OCI-LY1 (cell line): ENCODE results near the gene FBXO4.

Source experiments
- H2AFZ ChIP-seq: fragments of 200-600 bp; sonication (generic), shearing (Covaris generic); 2 replicates; pipeline ENCODE4 v1.6.0; 2014; ENCODE audit warnings: antibody characterized with exemption, mild to moderate bottlenecking, low read length
- H3F3A ChIP-seq: fragments of 200-600 bp; sonication (generic), shearing (Covaris generic); 2 replicates; pipeline ENCODE4 v1.6.0; 2014; ENCODE audit warnings: mild to moderate bottlenecking, antibody characterized with exemption, low read length, moderate library complexity; ENCODE audit not compliant: insufficient read depth
- H3K27ac ChIP-seq: fragments of 200-600 bp; sonication (generic); 2 replicates; pipeline ENCODE4 v1.5.1; 2014; ENCODE audit warnings: low read length, mixed run types, mild to moderate bottlenecking, low read depth; ENCODE audit not compliant: poor library complexity, severe bottlenecking
- H3K27me3 ChIP-seq: fragments of 200-600 bp; sonication (generic); 2 replicates; pipeline ENCODE4 v1.6.0; 2014; ENCODE audit warnings: antibody characterized with exemption, mild to moderate bottlenecking, low read length, moderate library complexity; ENCODE audit not compliant: insufficient read depth
- H3K36me3 ChIP-seq: fragments of 200-600 bp; sonication (generic); 2 replicates; pipeline ENCODE4 v1.6.1; 2014; ENCODE audit warnings: mild to moderate bottlenecking, antibody characterized with exemption, low read length, moderate library complexity, mixed read lengths; ENCODE audit not compliant: insufficient read depth
- H3K4me1 ChIP-seq: fragments of 200-600 bp; sonication (generic); 2 replicates; pipeline ENCODE4 v1.5.1; 2014; ENCODE audit warnings: mild to moderate bottlenecking, low read length, moderate library complexity; ENCODE audit not compliant: insufficient read depth, severe bottlenecking
- H3K4me2 ChIP-seq: fragments of 200-600 bp; sonication (generic), shearing (Covaris generic); 2 replicates; pipeline ENCODE4 v1.6.1; 2014; ENCODE audit warnings: low read length
- H3K4me3 ChIP-seq: fragments of 200-600 bp; sonication (generic); 2 replicates; pipeline ENCODE4 v1.5.1; 2014; ENCODE audit warnings: low read length, low read depth, mild to moderate bottlenecking, mixed read lengths; ENCODE audit not compliant: poor library complexity, severe bottlenecking
- H3K79me2 ChIP-seq: fragments of 200-600 bp; shearing (Covaris generic); 2 replicates; pipeline ENCODE4 v1.6.1; 2016; ENCODE audit warnings: mixed run types, low read length, mixed read lengths; ENCODE audit not compliant: insufficient read depth
- H3K9ac ChIP-seq: fragments of 200-600 bp; sonication (generic), shearing (Covaris generic); 2 replicates; pipeline ENCODE4 v1.6.1; 2014; ENCODE audit warnings: mild to moderate bottlenecking, low read length, mixed read lengths
- H3K9me2 ChIP-seq: fragments of 200-600 bp; sonication (generic), shearing (Covaris generic); 2 replicates; pipeline ENCODE4 v1.6.1; 2014; ENCODE audit warnings: low read depth, mild to moderate bottlenecking, low read length, mixed read lengths
- H3K9me3 ChIP-seq: fragments of 200-600 bp; shearing (Covaris generic); 2 replicates; pipeline ENCODE4 v1.6.1; 2014; ENCODE audit warnings: low read length, mixed read lengths
- H4K20me1 ChIP-seq: fragments of 200-600 bp; sonication (generic), shearing (Covaris generic); 2 replicates; pipeline ENCODE4 v1.6.0; 2016; ENCODE audit warnings: mild to moderate bottlenecking, low read length; ENCODE audit not compliant: insufficient read depth
- CTCF ChIP-seq: fragments of 200-600 bp; sonication (generic), shearing (Covaris generic); IDR thresholded peaks from 2 replicates; pipeline ENCODE4 v1.5.1; 2017; ENCODE audit warnings: mild to moderate bottlenecking, antibody characterized with exemption, low read length, moderate library complexity, mixed read lengths
- EZH2 ChIP-seq: fragments of 200-600 bp; sonication (generic), shearing (Covaris generic); IDR thresholded peaks from 2 replicates; pipeline ENCODE4 v1.8.0; 2017; ENCODE audit warnings: borderline replicate concordance, mixed run types, mild to moderate bottlenecking, antibody characterized with exemption, low read length, moderate library complexity, mixed read lengths

Gene FBXO4

GRCh38 chr5:41883243-41883642 lies 41.8 kb upstream of the FBXO4 start:
- Histone ChIP-seq H2AFZ (no peak overlapping the region), H3K27ac (no peak overlapping the region), H3K4me2 (no peak overlapping the region), H3K27me3 (0 out of 2 replicates have a peak, but pooled peaks cover 3% of the 10 kb centered on the region), H4K20me1 (no peaks in the 10 kb centered on the region), H3K79me2 (no peaks in the 10 kb centered on the region), H3K9me3 (peaks cover 2% of the 10 kb centered on the region; the same call in 1 of the 2 replicates), H3F3A (no peaks in the 10 kb centered on the region), H3K4me1 (no peaks in the 10 kb centered on the region), H3K4me3 (no peak overlapping the region), H3K9me2 (no peaks in the 10 kb centered on the region), H3K36me3 (no peaks in the 10 kb centered on the region), H3K9ac (no peak overlapping the region)
- no peak for TF ChIP-seq CTCF
- no peak for TF ChIP-seq EZH2

- no peaks in the 10 kb centered on the region for H3K79me2 ChIP-seq
- H3K9me3 ChIP-seq, result peaks cover 2% of the 10 kb centered on the region; the same call in 1 of the 2 replicates
- no peak overlapping the region for H3K9ac ChIP-seq
- H3K4me1 ChIP-seq, result no peaks in the 10 kb centered on the region
- no peaks in the 10 kb centered on the region for H3K9me2 ChIP-seq
- H3K4me2 ChIP-seq, result no peak overlapping the region
- 0 out of 2 replicates have a peak, but pooled peaks cover 3% of the 10 kb centered on the region for H3K27me3 ChIP-seq
- no peak overlapping the region for H3K27ac ChIP-seq
- no peak overlapping the region for H2AFZ ChIP-seq
- no peak overlapping the region for H3K4me3 ChIP-seq
- no peaks in the 10 kb centered on the region for H3K36me3 ChIP-seq
- H3F3A ChIP-seq, result no peaks in the 10 kb centered on the region
- no peak for TF ChIP-seq EZH2
- TF ChIP-seq CTCF, result no peak
- no peaks in the 10 kb centered on the region for H4K20me1 ChIP-seq
These were observed 41.1 kb upstream of the FBXO4 start for GRCh38 chr5:41883936-41884335.

GRCh38 chr5:41885286-41885685 lies 39.8 kb upstream of the FBXO4 start:
- H3K9me2 ChIP-seq, result no peaks in the 10 kb centered on the region
- no peaks in the 10 kb centered on the region for H4K20me1 ChIP-seq
- no peak overlapping the region for H3K4me2 ChIP-seq
- H3K4me3 ChIP-seq, result no peak overlapping the region
- 0 out of 2 replicates have a peak, but pooled peaks cover 3% of the 10 kb centered on the region for H3K27me3 ChIP-seq
- no peak overlapping the region for H2AFZ ChIP-seq
- no peaks in the 10 kb centered on the region for H3F3A ChIP-seq
- no peak overlapping the region for H3K9ac ChIP-seq
- H3K36me3 ChIP-seq, result no peaks in the 10 kb centered on the region
- H3K9me3 ChIP-seq, result peaks cover 2% of the 10 kb centered on the region; the same call in 1 of the 2 replicates
- no peaks in the 10 kb centered on the region for H3K79me2 ChIP-seq
- TF ChIP-seq EZH2 (no peak), CTCF (no peak)
- no peaks in the 10 kb centered on the region for H3K4me1 ChIP-seq
- no peak overlapping the region for H3K27ac ChIP-seq
